HL-60/S4 treated with retinoic acid at 250 ng/mL for 4 days and 3 days (cell line): ENCODE results near the gene JPH4.

Source experiments
- in situ Hi-C: fragments of 300-500 bp; cut with MboI; formaldehyde crosslinking; loops from 2 replicates; pipeline ENCODE4 v1.7.0; 2022; ENCODE audit warnings: low sequenced_read_pairs

JPH4 gene

GRCh38 chr14:23580948-23581281 lies 2.3 kb upstream of the JPH4 start:
- in situ Hi-C loops = no loop called here

GRCh38 chr14:23580152-23580926 lies 1.7 kb upstream of the JPH4 start:
- in situ Hi-C loops = no loop called here

- in situ Hi-C loops = no loop called here
Measured at GRCh38 chr14:23579739-23580138, 1.1 kb upstream of the JPH4 start.

- in situ Hi-C loops = no loop called here
Measured at GRCh38 chr14:23579311-23579630, 681 bp upstream of the JPH4 start.

GRCh38 chr14:23577710-23578392 lies 739 bp downstream of the JPH4 start:
- in situ Hi-C loops = no loop called here

- in situ Hi-C loops = no loop called here
Measured at GRCh38 chr14:23577004-23577681, 1.4 kb downstream of the JPH4 start.

- in situ Hi-C loops = no loop called here
Measured at GRCh38 chr14:23573384-23574015, 5.1 kb downstream of the JPH4 start.

- in situ Hi-C loops = no loop called here
Measured at GRCh38 chr14:23572836-23573235, 5.8 kb downstream of the JPH4 start.

GRCh38 chr14:23572524-23572828 lies 6.1 kb downstream of the JPH4 start:
- in situ Hi-C loops = no loop called here

- in situ Hi-C loops = no loop called here
Measured at GRCh38 chr14:23571701-23572523, 6.7 kb downstream of the JPH4 start.

GRCh38 chr14:23570806-23571483 lies 7.6 kb downstream of the JPH4 start:
- in situ Hi-C loops = no loop called here

GRCh38 chr14:23569443-23570151 lies 9.0 kb downstream of the JPH4 start:
- in situ Hi-C loops = no loop called here

- in situ Hi-C loops = no loop called here
Measured at GRCh38 chr14:23568600-23569331, 9.8 kb downstream of the JPH4 start.

GRCh38 chr14:23568021-23568599 lies 10.5 kb downstream of the JPH4 start:
- in situ Hi-C loops = no loop called here

- in situ Hi-C loops = no loop called here
Measured at GRCh38 chr14:23567186-23568020, 11.2 kb downstream of the JPH4 start, which contains the start of gene AP1G2. Gene AP1G2, minus strand, starts transcription at chr14:23567791. Its CDS starts 477 bp downstream, at chr14:23567314.

- in situ Hi-C loops = no loop called here
Measured at GRCh38 chr14:23566778-23567185, 11.8 kb downstream of the JPH4 start.

- in situ Hi-C loops = no loop called here
Measured at GRCh38 chr14:23566112-23566777, 12.3 kb downstream of the JPH4 start.
